HG03469 (cell line): ENCODE results near the gene OR5B17.
"Not testable (repeated sequence)": the region's sequence is repeated elsewhere in the genome, so short reads cannot be mapped to it uniquely, and the experiment has no call there.

Source experiments
- ATAC-seq: cut with Tn5 transposase; IDR thresholded peaks from one replicate; pipeline ENCODE4 v1.9.1; 2021; ENCODE audit warnings: mild to moderate bottlenecking, moderate library complexity, moderate number of reproducible peaks; ENCODE audit not compliant: unreplicated experiment

OR5B17 gene

GRCh38 chr11:58358969-58359368 is at the start of gene OR5B17:
OR5B17 (minus strand) TSS chr11:58359069; CDS start chr11:58359069, 0 bp downstream.
- ATAC-seq = no peak

- ATAC-seq = no peak
Measured at GRCh38 chr11:58406774-58407173, 47.9 kb upstream of the OR5B17 start, which contains the start of gene OR5B3. OR5B3 (minus strand) TSS chr11:58406874; CDS start chr11:58403409, 3,465 bp downstream.

GRCh38 chr11:58399622-58400021 is 40.8 kb upstream of the OR5B17 start:
- ATAC-seq = not testable (repeated sequence)

GRCh38 chr11:58395581-58395980 is 36.7 kb upstream of the OR5B17 start:
- ATAC-seq = no peak

GRCh38 chr11:58394195-58394594 is 35.3 kb upstream of the OR5B17 start:
- ATAC-seq = no peak

- no peak for ATAC-seq
Measured at GRCh38 chr11:58392746-58393145, 33.9 kb upstream of the OR5B17 start.

- no peak for ATAC-seq
Measured at GRCh38 chr11:58391879-58392278, 33.0 kb upstream of the OR5B17 start.

- ATAC-seq = no peak
Measured at GRCh38 chr11:58390551-58391063, 31.7 kb upstream of the OR5B17 start.

- no peak for ATAC-seq
Measured at GRCh38 chr11:58354727-58355126, 4.1 kb downstream of the OR5B17 start.

GRCh38 chr11:58345204-58345603 is 13.7 kb downstream of the OR5B17 start:
- ATAC-seq = no peak

GRCh38 chr11:58334708-58335107 is 24.2 kb downstream of the OR5B17 start:
- ATAC-seq = no peak

GRCh38 chr11:58330861-58331260 is 28.0 kb downstream of the OR5B17 start:
- ATAC-seq = no peak

- ATAC-seq = no peak
Measured at GRCh38 chr11:58318532-58318931, 40.3 kb downstream of the OR5B17 start.

- ATAC-seq = no peak
Measured at GRCh38 chr11:58316142-58316541, 42.7 kb downstream of the OR5B17 start.
